ENCODE results near the gene B4GALT6. TPM values are rescaled to one million over a fixed set of nuclear protein-coding genes. Genes with fewer than 3 reads are reported as not detected.

The B4GALT6 gene
- polyA plus RNA-seq, 1 donor (not counting 4 experiments of a cell fraction or from before 2014, with no cell fraction given) = 7.1 TPM

DNA sequence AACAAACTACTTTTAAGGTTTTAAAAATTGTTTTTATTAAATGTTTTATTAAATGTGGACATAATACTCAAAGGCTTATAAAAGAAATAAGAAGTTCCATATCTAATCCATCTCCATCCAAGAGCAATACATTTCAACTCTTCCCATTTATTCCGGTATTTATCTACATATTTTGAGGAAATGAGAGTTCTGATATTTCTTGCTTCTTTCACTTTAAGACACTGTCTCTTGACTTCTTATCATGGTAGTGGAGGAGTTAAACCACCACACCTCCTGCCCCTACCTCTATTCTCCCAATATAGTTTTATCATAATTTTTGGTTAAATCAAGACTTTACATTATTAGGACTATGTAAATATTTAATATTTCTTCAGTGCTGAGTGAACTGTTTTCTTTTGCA is 52.0 kb downstream of the B4GALT6 start:
- Histone ChIP-seq H3K4me2 (ENCODE audit: control insufficient read depth, extremely low read depth, insufficient read depth, low read depth, low read length) (no peak overlapping the region), H3K79me2 (ENCODE audit: control insufficient read depth, insufficient read depth, low read length) (no peaks in the 10 kb centered on the region), H3K36me3 (ENCODE audit: control insufficient read depth in 2 of 2, extremely low read depth in 1 of 2, insufficient read depth in 2 of 2, low read length in 2 of 2) (no peaks in the 10 kb centered on the region), H3K4me1 (ENCODE audit: control insufficient read depth, extremely low read depth, insufficient read depth, low read length) (no peaks in the 10 kb centered on the region), H3K9me1 (ENCODE audit: control insufficient read depth, extremely low read depth, insufficient read depth, low read length) (no peaks in the 10 kb centered on the region), H3K27me3 (ENCODE audit: control insufficient read depth, extremely low read depth, insufficient read depth, low read length) (no peaks in the 10 kb centered on the region), H3K9me3 (ENCODE audit: control insufficient read depth, low read depth, low read length) (no peaks in the 10 kb centered on the region), H2AFZ (ENCODE audit: control insufficient read depth, low read length) (no peak overlapping the region), H3K9ac (ENCODE audit: control insufficient read depth, extremely low read depth, insufficient read depth, low read length) (no peak overlapping the region), H3K4me3 (ENCODE audit: control insufficient read depth in 2 of 3, extremely low read depth in 1 of 3, insufficient read depth in 2 of 3, low read depth in 1 of 3, low read length in 3 of 3) (no peak overlapping the region), H3K27ac (ENCODE audit: control insufficient read depth, insufficient read depth, low read length) (no peak overlapping the region), H4K20me1 (ENCODE audit: control insufficient read depth, extremely low read depth, insufficient read depth, low read length) (no peaks in the 10 kb centered on the region)
- no peak for TF ChIP-seq EZH2 (IDR thresholded peaks at IDR 0.05; ENCODE audit: low read length)
- no peak for TF ChIP-seq CTCF (optimal IDR thresholded peaks at IDR 0.05 in 1 of 3, IDR thresholded peaks at IDR 0.05 in 1 of 3, conservative IDR thresholded peaks at IDR 0.05 in 1 of 3; ENCODE audit: extremely low read depth in 1 of 3, insufficient read depth in 2 of 3, low read length in 3 of 3)
- FAIRE-seq (no peak), DNase-seq (ENCODE audit: low read depth, low spot score) (no peak)
- dilution Hi-C loops (cut with MboI; ENCODE audit: extremely low pct_ligation_motif_present, low sequenced_read_pairs) = no loop called here

DNA sequence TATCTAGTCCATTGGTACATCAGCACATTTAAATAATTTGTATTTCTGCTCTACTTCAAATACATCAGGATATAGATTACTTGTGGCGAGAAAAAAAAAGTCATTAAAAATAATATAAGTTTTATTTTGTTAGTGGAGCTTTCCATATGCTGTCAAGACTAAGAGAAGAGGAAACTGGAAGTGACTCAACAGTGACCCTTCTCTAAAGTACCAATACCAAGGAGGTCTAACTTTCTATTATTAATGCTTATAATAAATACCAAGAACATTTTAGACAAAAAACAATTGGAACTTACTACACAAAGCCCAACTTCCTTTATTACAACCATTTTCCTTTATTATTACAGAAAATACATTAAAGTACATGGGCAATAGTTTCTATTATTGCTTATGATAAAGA is 52.9 kb downstream of the B4GALT6 start:
- Histone ChIP-seq H4K20me1 (ENCODE audit: control insufficient read depth, extremely low read depth, insufficient read depth, low read length) (no peaks in the 10 kb centered on the region), H3K4me3 (ENCODE audit: control insufficient read depth in 2 of 3, extremely low read depth in 1 of 3, insufficient read depth in 2 of 3, low read depth in 1 of 3, low read length in 3 of 3) (no peak overlapping the region), H3K27me3 (ENCODE audit: control insufficient read depth, extremely low read depth, insufficient read depth, low read length) (no peaks in the 10 kb centered on the region), H3K4me1 (ENCODE audit: control insufficient read depth, extremely low read depth, insufficient read depth, low read length) (no peaks in the 10 kb centered on the region), H3K79me2 (ENCODE audit: control insufficient read depth, insufficient read depth, low read length) (no peaks in the 10 kb centered on the region), H3K27ac (ENCODE audit: control insufficient read depth, insufficient read depth, low read length) (no peak overlapping the region), H3K9me1 (ENCODE audit: control insufficient read depth, extremely low read depth, insufficient read depth, low read length) (no peaks in the 10 kb centered on the region), H3K4me2 (ENCODE audit: control insufficient read depth, extremely low read depth, insufficient read depth, low read depth, low read length) (no peak overlapping the region), H3K36me3 (ENCODE audit: control insufficient read depth in 2 of 2, extremely low read depth in 1 of 2, insufficient read depth in 2 of 2, low read length in 2 of 2) (no peaks in the 10 kb centered on the region), H2AFZ (ENCODE audit: control insufficient read depth, low read length) (no peak overlapping the region), H3K9me3 (ENCODE audit: control insufficient read depth, low read depth, low read length) (no peaks in the 10 kb centered on the region), H3K9ac (ENCODE audit: control insufficient read depth, extremely low read depth, insufficient read depth, low read length) (no peak overlapping the region)
- no peak for FAIRE-seq
- TF ChIP-seq CTCF (optimal IDR thresholded peaks at IDR 0.05 in 1 of 3, IDR thresholded peaks at IDR 0.05 in 1 of 3, conservative IDR thresholded peaks at IDR 0.05 in 1 of 3; ENCODE audit: extremely low read depth in 1 of 3, insufficient read depth in 2 of 3, low read length in 3 of 3) = no peak
- TF ChIP-seq EZH2 (IDR thresholded peaks at IDR 0.05; ENCODE audit: low read length) = no peak
- dilution Hi-C loops (cut with MboI; ENCODE audit: extremely low pct_ligation_motif_present, low sequenced_read_pairs) = no loop called here
- DNase-seq (ENCODE audit: low read depth, low spot score) = no peak

Data from keratinocyte (primary cell).